Kidney glomerular epithelial cell (primary cell): ENCODE measurements around the gene EID2B.

Source experiments
- DNase-seq: peaks from one replicate; lab custom pipeline; 2025; lab: John Stamatoyannopoulos, UW

EID2B gene

DNA sequence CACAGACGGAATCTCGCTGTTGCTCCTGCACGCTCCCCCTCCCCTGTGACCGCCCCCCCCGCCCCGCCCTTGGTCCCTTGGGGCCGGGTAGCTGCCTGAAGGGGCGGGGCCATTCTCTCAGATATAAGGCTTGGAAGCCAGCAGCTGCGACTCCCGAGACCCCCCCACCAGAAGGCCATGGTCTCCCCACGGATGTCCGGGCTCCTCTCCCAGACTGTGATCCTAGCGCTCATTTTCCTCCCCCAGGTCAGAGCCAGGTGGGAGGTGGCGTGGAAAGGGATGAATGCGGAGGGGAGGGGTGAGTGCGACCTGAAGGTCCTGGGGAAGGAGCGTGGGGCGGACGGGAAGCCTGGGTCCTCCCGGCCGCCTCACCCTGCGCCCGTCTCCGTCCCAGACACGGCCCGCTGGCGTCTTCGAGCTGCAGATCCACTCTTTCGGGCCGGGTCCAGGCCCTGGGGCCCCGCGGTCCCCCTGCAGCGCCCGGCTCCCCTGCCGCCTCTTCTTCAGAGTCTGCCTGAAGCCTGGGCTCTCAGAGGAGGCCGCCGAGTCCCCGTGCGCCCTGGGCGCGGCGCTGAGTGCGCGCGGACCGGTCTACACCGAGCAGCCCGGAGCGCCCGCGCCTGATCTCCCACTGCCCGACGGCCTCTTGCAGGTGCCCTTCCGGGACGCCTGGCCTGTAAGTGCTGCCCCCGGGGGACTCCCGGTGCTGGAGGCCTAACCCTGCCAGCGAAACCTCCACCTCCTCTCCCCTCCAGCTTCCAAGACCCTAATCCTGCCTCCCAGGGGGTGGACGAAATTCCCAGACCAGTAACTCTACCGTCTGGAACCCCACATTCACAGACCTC is 33.6 kb downstream of the EID2B start, which contains the start of gene DLL3:
DLL3 (plus strand) TSS at position 150 of the 845 bp plus-strand sequence; CDS start at position 178, 28 bp downstream.
- DNase-seq: no peak

DNA sequence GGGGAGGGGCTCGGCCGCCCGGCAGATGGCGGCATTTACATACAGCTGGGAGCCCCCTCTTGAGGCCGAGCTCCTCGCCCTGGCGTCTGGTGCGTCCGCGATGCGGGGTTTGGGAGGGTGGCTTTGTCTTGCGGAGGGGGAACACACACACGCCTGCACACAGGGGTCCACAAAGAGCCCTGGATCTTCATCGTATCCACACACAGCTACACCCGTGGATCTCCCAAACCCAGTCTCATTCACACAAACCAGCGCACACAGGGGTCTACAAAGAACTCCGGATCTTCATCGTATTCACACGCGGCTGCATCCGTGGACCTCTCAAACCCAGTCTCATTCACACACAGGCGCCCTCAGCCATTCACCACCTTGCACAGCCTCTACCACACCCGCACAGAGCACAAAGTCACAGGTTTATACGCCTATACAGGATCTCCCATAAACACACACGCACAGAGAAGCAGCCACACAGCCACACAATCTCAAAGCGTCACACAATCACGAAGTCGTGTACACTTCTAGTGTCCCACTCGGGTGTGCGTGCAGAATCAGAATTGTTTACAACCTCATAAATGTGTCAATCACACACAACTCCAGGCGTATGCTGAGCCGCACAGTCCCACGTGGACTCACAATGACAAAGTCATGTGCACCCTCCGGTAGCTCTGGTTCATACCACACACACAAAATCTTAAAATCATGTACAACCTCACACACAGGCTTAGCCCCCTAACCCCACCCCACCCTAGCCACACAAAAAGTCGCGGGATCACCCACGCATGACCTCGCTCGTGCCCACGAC is 34.5 kb downstream of the EID2B start:
- no peak for DNase-seq

DNA sequence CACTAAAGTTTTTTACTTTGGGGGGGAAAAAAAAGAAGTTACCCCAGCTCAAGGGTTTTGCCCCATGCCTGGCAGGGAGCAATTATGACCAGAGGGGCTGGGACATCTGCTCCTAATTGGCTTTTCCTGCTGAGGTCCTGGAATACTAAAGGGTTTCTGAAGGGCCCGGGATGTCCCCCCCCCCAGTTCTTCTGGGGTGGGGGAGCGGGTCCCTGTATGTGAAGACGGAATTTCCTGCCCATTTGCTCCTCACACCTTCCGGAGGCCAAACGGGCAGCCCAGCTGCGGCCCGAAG is 35.0 kb downstream of the EID2B start:
- DNase-seq: no peak

DNA sequence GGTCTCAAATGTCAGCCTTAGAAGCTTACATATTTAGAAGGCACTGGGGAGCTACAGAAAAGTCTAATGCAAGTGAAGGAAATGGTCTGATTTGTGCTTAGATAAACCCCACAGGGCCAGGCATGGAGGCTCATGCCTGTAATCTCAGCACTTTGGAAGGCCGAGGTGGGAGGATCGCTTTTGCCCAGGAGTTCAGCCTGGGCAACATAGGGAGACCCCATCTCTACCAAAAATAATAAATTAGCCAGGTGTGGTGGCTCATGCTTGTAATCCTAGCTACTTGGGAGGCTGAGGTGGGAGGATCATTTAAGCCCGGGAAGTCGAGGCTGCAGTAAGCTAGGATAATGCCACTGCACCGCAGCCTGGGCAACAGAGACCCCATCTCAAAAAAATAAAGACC is 36.6 kb downstream of the EID2B start:
- DNase-seq: no peak

DNA sequence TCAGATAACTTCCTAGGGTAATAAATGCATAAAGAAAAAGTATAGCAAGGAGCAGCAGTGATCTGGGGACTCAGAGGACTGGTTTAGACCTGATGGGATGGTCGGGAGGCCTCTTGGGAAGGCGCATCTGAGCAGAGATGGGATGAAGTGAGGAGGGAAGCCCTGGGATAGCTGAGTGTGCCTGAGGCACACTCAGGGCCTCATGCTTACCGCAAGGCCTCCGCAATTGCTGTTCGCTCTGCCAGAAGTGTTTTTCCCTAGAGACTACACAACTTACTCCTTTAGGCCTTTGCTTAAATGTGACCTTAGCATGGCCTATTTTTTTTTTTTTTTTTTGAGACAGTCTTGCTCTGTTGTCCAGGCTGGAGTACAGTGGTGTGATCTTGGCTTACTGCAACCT is 38.0 kb downstream of the EID2B start:
- DNase-seq: no peak

DNA sequence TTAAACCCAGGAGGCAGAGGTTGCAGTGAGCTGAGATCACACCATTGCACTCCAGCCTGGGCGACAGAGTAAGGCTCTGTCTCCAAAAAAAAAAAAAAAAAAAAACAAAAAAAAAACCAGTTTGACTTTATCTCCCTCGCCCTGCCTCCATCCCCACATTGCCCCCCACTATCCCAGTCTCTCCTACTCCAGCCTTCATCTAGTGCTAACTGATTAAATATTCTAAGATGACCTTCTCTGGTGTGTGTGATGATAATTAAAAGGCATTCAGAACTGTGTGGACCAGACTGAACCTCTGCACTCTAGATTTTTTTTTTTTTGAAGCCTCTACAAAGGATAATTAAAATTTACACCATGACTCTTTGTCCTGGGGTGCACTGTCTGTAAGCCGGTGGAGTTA is 39.9 kb downstream of the EID2B start:
- DNase-seq: no peak

DNA sequence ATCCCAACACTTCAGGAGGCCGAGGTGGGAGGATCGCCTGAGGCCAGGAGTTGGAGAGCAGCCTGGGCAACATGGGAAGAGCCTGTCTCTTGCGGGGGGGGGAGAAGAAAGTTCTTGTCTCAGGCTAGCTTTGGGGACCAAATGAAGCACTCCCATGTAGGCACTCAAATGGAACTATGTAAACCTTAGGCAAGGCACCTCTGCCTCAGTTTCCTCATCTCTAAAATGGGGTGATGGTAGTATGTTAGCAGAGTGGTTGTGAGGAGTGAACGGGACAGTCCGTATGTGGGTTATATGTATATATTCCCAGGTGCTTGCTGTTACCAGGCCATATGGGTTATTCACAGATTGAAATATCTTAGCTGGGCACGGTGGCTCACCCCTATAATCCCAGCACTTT is 40.4 kb downstream of the EID2B start:
- no peak for DNase-seq

DNA sequence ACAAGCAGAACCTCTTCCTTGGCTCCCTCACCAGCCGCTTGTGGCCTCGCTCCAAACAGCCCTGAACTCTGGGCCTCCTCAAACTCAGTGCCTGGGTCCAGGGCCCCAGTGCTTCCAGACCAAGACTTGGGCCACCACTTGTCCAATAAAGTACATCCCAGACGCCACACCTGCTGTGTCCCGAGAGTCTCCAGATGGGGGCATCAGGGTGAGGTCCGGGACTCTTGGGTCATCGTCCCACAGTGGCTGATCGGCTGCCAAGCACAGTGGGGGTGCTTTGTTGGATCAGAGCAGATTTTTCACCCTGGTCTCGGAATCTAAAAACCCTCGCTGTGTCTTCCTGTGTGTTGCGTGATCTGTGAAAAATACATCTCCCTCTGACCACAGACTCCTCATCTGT is 42.9 kb downstream of the EID2B start:
- DNase-seq: no peak

DNA sequence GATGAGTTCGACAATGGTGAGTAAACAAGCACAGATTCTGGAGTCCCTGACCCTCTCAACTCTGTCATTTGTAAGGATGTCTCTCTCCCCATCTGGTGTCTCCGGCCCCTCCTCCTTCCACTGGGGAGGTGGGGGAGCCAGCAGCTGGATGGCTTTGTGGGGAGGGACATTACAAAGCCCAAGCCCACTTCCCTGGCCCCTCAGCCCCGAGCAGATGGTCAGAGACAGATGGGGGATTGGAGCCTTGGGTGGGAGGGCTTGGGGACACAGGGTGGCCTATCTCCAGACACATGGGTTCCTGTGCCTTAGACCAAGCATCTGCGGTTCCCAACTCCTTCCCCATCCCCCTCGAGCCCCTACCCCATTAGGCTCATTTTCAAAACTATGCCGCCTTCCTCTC is 49.5 kb downstream of the EID2B start:
- DNase-seq: no peak

DNA sequence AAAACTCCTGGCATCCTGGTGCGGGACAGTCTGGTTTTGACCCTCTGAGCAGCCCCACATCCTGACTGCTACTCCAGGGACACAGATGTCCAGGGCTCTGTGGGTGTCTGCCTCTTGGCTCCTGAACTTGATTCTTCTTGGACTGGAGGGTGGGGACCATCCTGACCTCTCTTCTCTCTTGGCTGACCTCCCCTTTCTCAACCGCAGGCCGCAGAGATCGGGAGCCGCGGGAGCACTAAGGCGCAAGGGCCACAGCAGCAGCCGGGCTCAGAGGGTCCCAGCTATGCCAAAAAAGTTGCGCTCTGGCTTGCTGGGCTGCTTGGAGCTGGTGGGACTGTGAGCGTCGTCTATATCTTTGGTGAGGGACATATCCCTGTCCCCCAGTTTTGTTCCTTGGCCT is 51.0 kb downstream of the EID2B start:
- DNase-seq: no peak

DNA sequence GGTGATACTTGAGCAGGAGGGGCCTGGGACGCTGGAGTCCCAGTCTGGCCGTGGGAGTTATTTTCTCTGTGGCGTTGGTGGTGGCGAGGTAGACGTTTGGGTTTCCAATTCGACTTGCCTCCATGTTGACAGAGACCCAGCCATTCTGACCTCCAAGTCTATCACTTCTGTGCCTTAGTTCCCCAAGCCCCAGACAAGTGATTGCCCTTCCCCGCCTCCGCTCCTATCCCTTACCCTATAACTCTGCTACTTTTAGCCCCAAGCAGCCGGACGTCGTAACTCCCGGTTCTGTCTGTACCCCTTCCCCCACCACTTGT is 51.5 kb downstream of the EID2B start:
- no peak for DNase-seq
